ENCODE measurements around the gene GULP1.

- TF ChIP-seq ARNTL (CRISPR knock-in tag; IDR thresholded peaks at IDR 0.05; ENCODE audit: borderline replicate concordance, low read depth) (no peak), TSHZ2 (CRISPR knock-in tag; IDR thresholded peaks at IDR 0.05) (no peak), ZFP30 (CRISPR knock-in tag; IDR thresholded peaks at IDR 0.05) (no peak), GLIS3 (CRISPR knock-in tag; IDR thresholded peaks at IDR 0.05) (no peak), ZC3H10 (CRISPR knock-in tag; IDR thresholded peaks at IDR 0.05) (no peak), PPARA (CRISPR knock-in tag; IDR thresholded peaks at IDR 0.05; ENCODE audit: borderline replicate concordance) (no peak), BACH2 (CRISPR knock-in tag; IDR thresholded peaks at IDR 0.05; ENCODE audit: borderline replicate concordance) (no peak)
- TF ChIP-seq, protein P1, sequence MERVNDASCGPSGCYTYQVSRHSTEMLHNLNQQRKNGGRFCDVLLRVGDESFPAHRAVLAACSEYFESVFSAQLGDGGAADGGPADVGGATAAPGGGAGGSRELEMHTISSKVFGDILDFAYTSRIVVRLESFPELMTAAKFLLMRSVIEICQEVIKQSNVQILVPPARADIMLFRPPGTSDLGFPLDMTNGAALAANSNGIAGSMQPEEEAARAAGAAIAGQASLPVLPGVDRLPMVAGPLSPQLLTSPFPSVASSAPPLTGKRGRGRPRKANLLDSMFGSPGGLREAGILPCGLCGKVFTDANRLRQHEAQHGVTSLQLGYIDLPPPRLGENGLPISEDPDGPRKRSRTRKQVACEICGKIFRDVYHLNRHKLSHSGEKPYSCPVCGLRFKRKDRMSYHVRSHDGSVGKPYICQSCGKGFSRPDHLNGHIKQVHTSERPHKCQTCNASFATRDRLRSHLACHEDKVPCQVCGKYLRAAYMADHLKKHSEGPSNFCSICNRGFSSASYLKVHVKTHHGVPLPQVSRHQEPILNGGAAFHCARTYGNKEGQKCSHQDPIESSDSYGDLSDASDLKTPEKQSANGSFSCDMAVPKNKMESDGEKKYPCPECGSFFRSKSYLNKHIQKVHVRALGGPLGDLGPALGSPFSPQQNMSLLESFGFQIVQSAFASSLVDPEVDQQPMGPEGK (CRISPR knock-in tag; IDR thresholded peaks at IDR 0.05; ENCODE audit: borderline replicate concordance) = no peak
- TF ChIP-seq, protein P2, sequence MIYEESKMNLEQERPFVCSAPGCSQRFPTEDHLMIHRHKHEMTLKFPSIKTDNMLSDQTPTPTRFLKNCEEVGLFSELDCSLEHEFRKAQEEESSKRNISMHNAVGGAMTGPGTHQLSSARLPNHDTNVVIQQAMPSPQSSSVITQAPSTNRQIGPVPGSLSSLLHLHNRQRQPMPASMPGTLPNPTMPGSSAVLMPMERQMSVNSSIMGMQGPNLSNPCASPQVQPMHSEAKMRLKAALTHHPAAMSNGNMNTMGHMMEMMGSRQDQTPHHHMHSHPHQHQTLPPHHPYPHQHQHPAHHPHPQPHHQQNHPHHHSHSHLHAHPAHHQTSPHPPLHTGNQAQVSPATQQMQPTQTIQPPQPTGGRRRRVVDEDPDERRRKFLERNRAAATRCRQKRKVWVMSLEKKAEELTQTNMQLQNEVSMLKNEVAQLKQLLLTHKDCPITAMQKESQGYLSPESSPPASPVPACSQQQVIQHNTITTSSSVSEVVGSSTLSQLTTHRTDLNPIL (CRISPR knock-in tag; IDR thresholded peaks at IDR 0.05; ENCODE audit: low read depth) = no peak
Measured at GRCh38 chr2:188276255-188276654, 15.4 kb upstream of the GULP1 start.
